ACHN (cell line): Measurements from ENCODE around the gene GMEB1.
"Not testable (repeated sequence)": the region's sequence is repeated elsewhere in the genome, so short reads cannot be mapped to it uniquely, and the experiment has no call there.

Experiments
- DNase-seq: peaks from one replicate; pipeline ENCODE4 v3.0.0-alpha.2; 2015
- in situ Hi-C: cut with HindIII; loops from 2 replicates; pipeline ENCODE4 v1.10.0; 2017; ENCODE audit warnings: low sequenced_read_pairs, low pct_ligation_motif_present, low pct_unique_long_range_greater_than_20kb

GMEB1 gene

DNA sequence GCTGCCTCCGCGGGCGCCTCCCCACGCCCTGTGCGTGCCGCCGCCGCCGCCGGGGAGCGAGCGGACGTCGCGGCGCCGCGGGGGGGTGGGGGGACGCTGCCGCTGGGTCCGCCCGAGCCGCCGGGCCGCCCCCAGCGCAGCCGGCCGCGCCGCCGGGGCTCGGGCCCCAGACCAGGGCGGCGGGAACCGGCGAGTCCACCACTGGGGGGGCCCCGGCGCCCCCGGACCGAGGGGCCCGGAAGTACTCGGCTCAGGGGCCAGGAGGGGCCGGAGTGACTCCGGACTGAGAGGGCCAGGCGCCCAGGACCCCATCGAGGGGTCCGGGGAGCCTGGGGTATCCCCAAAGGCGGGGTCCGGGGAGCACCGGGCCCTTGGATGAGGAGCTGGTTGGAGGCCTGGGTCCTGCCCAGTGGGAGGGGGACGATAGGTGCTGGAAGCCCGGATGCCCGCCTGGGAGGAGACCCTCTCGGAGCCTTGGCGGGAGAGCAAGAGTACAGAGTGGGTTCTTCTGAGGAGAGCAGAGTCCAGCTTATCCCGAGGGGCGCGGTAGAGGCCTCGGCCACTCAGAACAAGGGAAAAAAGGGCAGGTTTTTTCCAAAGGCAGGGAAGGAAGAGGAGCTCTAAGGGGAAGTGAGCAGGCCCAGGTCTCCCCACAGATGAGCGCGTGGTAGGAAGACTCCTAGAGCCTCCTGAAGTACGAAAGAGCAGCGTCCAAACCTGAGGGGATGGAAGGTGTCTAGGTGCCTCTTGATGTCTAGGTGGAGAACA, 556 bp downstream of the GMEB1 start:
- in situ Hi-C loops: no loop called here
- DNase-seq: peak; percentile 28

DNA sequence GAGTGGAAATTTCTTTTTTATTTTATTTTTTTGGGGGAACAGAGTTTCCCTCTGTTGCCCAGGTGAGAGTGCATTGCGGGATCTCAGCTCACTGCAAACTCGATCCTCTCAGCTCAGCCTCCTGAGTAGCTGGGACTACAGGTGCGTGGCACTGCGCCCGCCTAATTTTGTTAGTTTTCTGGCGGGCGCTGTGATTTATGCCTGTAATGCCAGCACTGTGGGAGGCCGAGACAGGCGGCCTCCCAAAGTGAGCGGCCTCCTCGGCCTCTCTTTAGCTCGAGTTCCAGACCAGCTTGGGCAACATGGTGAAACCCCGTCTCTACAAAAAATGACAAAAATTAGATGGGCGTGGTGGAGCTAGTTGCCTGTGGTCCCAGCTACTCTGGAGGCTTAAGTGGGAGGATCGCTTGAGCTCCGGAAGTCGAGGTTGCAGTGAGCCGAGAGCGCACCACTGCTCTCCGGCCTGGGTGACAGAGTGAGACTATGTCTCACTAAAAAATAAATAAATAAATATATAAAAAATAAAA, 2.7 kb downstream of the GMEB1 start:
- in situ Hi-C loops: no loop called here
- DNase-seq: no peak

DNA sequence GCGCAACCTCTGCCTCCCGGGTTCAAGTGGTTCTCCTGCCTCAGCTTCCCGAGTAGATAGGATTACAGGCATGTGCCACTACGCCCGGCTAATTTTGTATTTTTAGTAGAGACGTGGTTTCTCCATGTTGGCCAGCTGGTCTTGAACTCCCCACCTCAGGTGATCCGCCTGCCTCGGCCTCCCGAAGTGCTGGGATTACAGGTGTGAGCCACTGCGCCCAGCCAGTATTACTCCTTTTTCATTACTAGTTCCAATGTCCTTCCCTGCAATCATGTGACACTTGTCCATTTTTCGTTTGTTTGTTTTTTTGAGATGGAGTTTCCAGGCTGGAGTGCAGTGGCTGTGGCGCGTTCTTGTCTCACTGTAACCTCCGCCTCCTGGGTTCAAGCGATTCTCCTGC, 4.4 kb downstream of the GMEB1 start:
- DNase-seq, in situ Hi-C loops: not testable (repeated sequence)

DNA sequence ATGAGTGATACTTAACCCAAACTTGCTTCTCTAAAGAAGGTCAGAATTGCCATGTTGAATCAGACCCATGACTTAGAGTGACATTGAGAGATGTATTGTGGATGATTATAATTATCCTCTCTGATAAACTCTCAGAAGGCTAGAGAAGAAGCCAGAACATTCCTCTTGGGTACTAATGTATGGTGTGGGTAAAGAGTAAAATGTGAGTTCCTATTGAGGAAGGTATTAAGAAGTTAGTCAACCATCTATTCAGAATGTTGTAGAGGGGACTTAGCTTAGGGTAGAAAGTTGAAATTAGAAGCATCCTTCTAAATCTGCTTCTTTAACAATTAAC, 7.3 kb downstream of the GMEB1 start:
- in situ Hi-C loops: no loop called here
- no peak for DNase-seq

DNA sequence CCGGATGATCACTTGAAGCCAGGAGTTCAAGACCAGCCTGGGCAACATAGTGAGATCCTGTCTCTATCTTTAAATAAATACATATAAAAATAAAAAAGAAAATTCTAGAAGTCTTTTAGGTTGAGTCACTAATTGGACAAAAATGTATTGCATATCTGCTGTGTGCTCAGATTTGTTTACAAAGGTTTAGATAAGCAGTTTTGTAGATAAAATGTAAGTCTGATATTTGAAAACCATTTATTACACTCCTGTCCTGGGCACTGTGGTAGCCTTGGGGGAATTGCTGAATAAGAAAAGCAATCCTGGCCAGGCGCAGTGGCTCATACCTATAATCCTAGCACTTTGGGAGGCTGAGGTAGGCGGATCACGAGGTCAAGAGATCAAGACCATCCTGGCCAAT, 11.6 kb downstream of the GMEB1 start:
- in situ Hi-C loops: no loop called here
- DNase-seq: no peak

DNA sequence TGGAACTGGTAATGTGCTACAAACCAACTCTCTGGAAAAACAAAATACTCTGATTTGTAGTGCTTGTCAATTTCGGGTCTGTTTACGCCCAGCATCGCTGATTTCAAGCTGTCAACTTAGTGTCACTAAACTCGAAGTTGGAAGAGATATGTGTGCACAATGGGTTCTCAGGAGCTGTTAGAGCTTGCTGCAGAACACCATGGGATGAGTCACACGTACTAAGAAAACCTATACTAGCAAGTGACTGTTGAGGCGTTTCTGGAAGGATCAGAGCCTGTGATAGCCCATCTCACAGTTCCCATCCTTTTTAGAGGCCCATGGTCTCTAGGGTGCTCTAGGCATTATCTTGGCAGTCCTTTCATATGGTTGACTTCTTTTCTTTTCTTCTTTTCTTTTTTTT, 14.3 kb downstream of the GMEB1 start:
- in situ Hi-C loops: no loop called here
- no peak for DNase-seq

DNA sequence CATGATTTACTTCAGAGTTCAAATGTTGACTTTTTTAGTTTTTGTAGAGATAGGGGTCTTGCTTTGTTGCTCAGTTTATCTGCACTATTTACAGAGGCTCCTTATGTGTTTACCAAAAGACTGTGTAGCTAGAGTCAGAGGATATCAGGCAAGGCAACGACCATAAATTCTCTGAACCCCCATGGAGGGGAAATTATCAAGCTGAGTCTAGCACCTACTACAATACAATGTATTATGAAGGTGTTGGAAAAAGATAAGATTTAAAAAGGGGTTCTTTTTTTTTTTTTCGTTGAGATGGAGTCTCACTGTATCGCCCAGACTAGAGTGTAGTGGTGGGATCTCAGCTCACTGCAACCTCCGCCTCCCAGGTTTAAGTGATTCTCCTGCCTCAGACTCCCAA, 16.4 kb downstream of the GMEB1 start:
- DNase-seq: no peak
- in situ Hi-C loops: no loop called here

DNA sequence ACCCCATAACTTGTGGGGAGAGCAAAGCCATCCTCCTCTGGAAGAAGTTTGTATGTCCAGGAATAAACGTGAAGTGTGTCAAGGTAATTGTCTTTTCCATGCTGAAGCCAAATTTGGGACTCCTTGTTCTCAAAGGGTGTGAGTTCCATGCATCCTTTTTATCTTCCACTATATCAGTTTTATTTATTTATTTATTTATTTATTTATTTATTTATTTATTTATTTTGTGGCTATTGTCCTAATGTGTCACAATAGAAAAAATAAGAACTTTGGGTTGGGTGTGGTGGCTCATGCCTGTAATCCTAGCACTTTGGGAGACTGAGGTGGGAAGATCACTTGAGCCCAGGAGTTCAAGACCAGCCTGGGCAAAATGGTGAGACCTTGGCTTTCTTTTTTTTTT, 23.0 kb downstream of the GMEB1 start:
- DNase-seq, in situ Hi-C loops: not testable (repeated sequence)

DNA sequence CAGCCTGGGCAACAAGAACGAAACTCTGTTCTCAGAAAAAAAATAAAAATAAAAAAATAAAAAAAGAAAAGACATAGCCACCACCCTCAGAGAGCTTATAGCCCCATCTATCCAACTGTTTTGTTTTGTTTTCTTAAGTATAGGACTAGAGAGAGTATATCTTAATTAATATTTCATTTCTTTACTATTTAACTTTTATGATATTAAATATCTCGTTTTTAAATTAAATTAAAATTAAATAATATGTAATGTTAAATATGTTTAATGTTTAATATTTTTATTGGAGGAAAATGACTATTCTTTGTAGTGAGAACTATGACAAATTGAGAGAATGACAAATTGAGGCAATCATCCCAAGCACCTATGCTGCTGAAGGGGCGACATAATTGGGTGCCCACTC, 35.0 kb downstream of the GMEB1 start:
- no peak for DNase-seq
- in situ Hi-C loops: no loop called here

DNA sequence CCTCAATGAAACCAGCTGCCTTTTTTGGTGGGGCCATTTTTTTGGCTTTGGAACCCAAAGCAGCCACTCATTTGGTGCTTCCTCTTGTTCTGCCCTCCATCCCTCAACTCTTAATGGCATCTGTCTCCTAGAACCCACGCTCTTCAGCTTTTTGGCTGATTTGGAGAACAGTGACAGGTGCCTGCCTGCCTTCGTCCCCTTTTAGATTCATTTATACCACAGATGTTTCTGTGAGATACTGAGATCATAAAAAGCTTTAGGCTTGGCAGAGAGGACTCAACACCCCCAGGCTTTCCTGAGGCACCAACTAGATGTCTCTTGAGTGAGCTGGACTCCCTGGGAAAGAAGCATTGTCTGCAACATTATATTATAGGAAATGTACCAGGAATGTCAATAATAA, 47.8 kb downstream of the GMEB1 start:
- DNase-seq: no peak
- in situ Hi-C loops: no loop called here

DNA sequence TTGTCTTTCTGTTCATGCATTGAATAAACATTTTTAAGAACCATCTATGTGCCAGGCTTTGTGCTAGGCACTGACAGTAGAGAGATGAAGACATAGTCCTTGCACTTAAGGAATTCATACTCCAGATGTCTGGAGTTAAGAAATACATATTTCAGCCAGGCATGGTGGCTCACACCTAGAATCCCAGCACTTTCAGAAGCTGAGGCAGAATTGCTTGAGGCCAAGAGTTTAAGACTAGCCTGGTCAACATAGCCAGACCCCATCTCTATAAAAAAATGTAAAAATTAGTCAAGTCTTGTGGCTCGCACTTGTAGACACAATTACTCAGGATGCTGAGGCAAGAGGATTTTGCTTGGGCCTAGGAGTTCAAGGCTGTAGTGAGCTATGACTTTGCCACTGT, 49.6 kb downstream of the GMEB1 start:
- in situ Hi-C loops: no loop called here
- no peak for DNase-seq

DNA sequence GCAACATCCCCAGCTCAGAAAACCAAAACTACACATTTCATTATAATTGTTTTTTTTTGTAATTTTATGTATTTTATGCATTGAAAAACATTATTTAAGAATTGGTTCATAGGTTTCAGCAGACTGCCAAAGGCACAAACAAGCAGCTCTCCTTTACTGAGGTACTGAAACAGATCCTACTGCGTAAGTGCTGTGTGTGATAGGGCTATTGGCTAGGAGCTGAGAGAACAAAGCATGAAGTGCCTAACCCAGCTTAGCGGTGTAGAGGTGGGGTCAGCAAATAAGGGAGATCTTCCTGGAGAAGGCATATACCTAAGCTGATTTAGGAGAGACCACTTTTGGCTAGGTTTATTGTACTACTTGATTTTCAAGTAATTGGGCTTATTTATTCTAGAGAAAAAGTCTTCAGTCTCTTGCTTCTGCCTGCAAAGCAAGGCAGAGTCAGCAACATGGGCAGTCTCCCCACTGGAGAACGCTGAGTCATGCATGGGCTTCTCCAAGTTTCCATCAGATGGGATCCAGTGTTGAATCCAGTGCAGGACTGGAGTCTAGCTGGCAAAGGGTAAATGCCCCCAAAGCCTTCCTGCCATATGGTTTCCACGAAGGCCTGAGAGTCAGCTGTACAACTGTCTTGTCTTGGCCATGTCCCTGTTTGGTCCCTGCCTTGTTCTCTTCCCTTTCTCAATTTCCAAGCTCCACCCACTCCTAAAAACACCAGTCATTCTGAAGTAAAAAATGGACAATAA, 50.2 kb downstream of the GMEB1 start:
- DNase-seq: peak; percentile 9
- in situ Hi-C loops: no loop called here

DNA sequence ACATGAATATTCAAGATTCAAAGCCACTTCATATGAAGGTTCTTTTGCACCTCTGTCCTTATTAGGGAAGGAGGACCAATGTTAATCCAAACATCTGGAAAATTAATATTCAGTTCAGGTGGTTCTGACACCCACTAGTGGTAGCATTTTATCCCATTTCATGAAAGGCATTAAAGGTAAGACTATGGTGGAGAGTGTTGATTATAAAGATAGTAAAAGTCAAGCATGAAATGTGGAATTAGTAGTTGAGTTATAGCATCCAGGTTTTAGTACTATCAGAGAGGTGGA, 50.7 kb downstream of the GMEB1 start:
- no peak for DNase-seq
- in situ Hi-C loops: no loop called here

DNA sequence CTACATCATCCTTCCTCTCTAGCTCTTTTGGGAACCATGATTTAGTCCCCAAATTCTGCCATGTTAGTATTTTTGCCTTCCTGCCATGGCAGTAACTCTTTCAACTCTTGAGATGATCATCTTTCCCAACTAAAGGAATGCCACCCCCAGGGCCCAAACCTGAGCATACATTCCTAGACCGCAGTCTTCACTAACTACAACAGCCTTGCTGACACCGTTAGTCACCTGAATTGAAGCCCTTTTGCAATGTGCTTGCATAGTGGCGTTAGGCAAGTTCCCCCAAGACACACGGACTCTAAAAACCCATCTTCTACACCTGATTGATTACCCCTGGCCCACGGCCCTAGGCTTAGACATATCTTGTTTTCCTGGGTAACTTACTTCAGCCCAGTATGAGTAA, 51.8 kb downstream of the GMEB1 start:
- in situ Hi-C loops: no loop called here
- no peak for DNase-seq

DNA sequence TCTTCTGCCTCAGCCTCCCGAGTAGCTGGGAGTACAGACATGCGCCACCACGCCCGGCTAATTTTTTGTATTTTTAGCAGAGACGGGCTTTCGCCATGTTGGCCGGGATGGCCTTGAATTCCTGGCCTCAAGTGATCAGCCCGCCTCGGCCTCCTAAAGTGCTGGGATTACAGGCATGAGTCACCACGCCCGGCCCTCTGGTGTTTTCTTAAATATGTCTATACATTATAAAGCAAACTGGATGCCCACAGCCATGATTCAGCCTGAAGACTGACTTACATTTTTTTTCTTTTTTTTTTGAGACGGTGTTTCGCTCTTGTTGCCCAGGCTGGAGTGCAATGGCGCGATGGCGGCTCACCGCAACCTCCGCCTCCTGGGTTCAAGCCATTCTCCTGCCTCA, 53.3 kb downstream of the GMEB1 start:
- DNase-seq, in situ Hi-C loops: not testable (repeated sequence)

DNA sequence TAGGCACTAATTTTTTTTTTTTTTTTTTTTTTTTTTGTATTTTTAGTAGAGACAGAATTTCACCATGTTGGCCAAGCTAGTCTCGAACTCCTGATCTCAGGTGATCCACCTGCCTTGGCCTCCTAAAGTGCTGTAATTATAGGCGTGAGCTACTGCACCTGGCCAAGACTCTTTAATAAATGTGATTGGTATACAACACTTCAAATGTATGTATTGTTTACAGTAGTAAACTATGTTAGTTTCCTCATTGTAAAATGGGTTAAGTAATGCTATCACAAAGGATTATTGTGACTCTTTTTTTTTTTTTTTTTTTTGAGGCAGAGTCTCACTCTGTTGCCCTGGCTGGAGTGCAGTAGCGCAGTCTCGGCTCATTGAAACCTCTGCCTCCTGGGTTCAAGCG, 56.8 kb downstream of the GMEB1 start:
- DNase-seq, in situ Hi-C loops: not testable (repeated sequence)

DNA sequence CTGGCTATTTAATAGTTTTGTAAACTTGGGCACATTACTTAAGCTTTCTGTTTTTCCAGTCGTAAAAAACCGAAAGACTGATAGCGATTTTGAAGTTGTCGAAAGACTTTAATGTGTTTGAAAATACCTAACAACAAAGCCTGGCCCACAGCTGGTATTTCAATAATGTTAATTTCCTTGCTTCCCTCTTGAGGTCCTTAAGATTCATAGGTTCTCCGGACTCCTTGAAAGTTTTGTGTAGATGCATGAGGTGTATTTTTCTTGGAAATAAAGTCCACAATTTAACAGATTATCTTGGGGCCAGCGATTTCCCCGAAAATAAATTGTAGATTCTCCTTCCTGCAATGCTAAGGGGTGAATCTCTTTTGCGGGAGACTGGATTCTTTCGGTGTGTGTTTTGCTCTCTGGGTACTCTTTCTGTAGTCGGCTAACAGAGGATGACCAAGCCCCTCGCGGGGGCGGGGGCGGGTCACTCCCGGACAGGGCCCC, 67.4 kb downstream of the GMEB1 start:
- DNase-seq: no peak
- in situ Hi-C loops: no loop called here

DNA sequence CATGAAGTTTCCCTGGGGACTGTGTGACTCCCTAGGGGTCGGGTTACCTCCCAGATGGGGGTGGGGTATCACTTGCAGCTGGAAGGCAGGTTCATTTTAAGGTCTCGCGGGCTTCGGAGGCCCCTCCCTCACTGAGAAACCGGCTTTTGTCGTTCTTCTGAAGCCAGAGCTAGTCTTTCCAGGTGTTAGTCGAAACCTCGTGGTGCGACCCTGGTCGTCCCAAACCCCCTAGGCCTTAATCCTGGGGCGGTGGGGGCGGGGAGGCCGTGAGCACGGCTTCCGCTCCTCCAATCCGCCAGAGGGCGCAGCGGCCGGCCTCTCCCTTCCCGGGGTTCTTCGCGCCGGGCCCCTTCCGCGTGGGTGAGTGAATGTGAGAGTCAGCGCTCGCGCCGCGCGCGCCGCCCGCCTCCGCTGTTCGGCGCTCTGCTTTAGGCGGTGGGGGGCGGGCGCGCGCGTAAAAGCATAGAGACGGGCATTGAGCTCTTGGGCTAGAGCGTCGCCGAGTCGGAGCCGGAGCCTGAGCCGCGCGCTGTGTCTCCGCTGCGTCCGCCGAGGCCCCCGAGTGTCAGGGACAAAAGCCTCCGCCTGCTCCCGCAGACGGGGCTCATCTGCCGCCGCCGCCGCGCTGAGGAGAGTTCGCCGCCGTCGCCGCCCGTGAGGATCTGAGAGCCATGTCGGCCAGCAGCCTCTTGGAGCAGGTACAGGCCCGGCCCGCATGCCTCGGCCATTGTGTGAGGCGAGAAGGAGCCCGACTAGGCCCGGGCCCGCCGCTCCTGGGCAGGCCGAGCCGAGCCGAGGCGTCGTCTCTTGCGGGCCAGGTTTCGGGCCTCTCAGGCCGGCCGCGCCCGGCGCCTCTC, 68.1 kb downstream of the GMEB1 start, which contains the start of gene YTHDF2:
TSS of gene YTHDF2 (plus strand) at position 491 of the 857 bp plus-strand sequence. CDS start at position 672, 181 bp downstream.
- in situ Hi-C loops: no loop called here
- DNase-seq: peak; percentile 94
